NOMO-1 (cell line): ENCODE measurements around the gene FYN.
A peak's percentile ranks its signal among the peaks of the same experiment; 100 is the strongest.

Experiments used
- DNase-seq, 2 experiments: peaks; one replicate each; lab custom pipeline; 2025; ENCODE audit not compliant: unreplicated experiment in 2 of 2; lab: John Stamatoyannopoulos, UW

The FYN gene

GRCh38 chr6:111809766-111810165, 63.5 kb downstream of the FYN start:
- DNase-seq: no peak

DNA sequence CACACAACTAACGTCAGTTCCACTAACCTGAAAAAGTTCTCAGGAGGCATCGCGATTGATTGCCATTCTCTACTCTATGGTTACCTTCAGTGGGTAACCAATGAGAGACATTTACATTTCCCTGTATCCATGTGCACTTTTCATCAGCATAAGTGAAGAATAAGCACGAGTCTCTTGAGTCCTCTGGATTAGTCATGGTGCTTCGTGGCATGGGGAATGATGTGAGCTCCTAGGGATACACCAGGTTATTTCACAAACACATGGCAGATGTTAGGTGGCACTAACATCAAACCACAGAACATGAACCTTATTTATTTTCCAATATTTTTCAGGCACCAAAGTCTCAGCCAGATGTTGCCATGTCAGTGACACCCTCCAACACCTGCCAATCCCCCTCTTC, 64.0 kb downstream of the FYN start:
- no peak for DNase-seq

DNA sequence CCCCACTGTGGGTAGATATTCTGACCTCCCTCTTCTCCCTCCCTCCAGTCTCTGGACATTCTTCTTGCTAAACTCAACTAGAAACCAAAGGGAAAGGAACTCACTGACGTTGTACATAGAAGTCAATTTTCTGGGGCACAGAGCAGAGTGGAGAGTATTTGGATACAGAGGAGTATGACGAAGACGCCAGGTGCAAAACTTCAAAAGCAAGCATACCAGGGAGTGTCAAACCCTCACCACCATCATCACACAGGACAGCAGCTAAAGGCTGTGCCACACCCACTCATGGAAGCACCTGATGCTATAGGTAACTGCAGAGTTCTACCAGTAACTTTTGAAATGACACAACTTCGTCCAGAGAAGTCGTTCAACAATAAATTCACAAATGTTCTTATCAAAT, 64.8 kb downstream of the FYN start:
- no peak for DNase-seq

DNA sequence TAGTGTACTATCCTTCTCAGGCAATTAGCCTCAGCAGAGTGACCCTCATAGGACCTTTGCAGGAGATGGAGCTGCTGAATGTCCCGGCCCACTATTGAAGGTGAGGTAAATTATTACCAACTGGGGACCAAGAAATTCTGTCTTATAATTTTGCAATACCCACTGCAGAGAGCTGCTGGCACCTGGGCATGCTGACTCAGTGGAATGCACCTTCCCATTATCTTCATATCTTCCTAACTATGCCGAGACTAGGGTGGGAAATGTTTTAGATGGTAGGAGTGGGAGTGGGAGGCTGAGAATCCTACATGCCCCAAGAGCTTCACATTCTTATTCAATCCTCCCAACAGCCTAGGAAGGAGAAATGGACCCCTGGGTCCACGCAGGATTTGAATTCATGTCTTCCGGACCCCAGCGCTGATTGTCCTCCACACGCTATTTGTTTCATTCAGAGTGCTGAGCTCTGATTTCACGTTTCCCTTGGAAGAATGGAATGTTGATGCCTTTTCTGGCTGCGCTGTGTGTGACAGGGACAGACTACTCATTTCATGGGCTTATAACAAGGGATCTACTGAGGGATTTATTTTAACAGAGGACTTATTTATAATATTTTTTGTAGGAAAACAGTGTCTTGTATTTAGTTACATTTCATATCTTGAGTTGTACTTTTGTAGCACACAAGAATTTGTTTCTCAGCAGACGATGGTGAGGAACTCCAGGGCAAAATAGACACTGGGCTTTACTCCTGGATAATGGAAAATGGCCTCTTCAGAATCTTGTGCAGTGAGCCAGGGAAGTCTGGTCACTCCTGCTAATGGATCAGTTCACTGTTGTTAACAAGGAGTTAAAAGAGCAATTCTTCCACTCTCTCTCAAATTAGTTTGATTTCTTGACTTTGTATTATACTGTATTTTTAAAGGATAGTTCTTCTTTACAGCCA, 66.4 kb downstream of the FYN start:
- no peak for DNase-seq

DNA sequence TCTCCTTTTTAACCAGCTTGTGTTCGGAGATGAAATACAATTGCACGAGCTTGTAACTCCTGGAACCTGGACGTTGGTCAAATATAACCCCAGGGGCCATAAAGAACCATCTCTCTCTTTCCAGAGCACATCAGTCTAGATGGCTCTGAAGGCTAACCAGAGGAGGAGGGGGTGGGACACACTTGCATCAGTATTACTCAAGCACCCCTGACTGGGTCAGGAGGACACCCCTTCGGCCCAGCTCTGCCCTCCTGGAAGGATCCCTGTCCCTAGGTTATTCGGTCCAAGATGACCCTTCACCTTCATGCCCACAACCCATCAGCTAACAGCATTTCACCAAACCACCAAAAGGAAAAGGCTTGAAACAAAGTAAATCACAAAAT, 67.1 kb downstream of the FYN start:
- no peak for DNase-seq

GRCh38 chr6:111805511-111806164, 67.6 kb downstream of the FYN start:
- no peak for DNase-seq

- DNase-seq: peak in 1 of 2 experiments; percentile 3
Measured at GRCh38 chr6:111804627-111805235, 68.5 kb downstream of the FYN start.

DNA sequence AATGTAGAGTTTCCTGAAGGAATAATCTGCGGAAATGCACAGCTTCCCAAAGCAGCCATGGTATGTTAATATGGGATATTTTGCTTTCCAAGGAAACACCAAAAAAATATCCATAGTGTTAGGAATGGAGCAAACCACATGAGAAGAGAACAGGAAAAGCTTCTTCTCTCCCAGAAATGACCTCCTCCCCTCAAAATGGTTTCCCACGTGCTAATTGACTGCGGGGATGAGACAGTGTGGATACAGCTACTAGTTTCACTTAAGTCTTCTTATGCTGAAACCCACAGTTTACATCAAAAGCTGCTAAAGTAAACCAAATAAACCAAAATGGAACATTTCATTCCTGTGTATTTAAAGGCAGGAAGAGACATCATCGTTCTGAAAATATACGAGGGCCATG, 69.4 kb downstream of the FYN start:
- no peak for DNase-seq

DNA sequence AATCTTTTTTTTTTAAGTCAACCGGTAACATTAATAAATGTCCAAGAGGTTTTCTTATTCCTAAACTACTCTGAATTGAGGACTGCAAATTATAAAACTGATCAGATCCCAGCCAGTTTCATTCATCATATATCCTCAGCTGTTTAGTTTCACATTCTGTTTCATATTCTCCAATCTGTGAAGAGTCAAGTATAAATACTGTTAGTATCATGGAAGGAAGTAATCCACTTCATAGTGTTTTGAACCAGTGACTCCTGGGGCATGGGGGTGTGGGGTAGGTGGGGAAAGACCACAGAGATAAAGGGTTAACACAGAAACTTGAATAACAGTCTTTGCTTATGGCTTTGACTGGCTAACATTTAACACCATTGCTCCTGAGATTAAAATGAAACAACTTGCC, 69.9 kb downstream of the FYN start:
- DNase-seq: no peak

DNA sequence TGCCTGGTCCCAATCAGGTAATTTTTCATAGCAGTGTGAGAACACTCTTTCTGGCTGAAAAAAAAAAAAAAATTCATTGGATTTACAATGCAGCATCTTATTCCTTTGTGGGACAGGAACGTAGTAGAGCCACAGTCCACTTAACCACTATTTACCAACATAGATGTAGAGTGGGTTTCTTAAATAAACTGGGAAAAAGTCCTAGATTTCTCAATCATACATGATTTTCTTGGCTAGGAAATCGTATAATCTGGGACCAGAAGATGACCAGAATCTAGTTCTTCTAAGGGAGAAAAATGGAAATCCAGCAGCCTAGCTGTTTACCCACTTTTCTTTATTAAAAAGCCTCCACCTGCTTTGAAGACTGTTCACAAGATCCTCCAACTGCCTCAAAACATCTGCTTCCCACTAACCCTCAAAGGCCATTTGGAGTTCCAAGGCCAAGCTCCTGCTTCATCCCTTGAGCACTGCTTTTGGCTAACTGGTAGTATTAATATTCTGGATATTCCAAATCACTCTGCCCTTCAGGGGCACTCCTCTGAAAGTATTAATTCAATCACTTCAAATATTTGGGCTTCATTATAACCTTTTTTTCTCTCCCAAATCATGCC, 70.4 kb downstream of the FYN start:
- DNase-seq: no peak

DNA sequence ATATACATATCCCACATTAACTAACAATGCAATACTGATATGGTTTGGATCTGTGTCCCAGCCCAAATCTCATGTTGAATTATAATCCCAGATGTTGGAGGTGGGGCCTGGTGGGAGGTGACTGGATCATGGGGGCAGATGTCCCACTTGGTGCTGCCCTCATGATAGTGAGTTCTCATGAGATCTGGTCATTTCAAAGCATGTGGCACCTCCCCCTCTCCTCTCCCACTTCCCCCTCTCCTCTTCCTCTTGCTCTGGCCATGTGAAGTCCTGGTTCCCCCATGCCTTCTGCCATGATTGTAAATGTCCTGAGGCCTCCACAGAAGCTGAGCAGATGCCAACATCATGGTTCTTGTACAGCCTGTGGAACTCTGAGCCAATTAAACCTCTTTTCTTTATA, 71.2 kb downstream of the FYN start:
- no peak for DNase-seq

GRCh38 chr6:111800821-111801220, 72.4 kb downstream of the FYN start:
- DNase-seq: no peak

DNA sequence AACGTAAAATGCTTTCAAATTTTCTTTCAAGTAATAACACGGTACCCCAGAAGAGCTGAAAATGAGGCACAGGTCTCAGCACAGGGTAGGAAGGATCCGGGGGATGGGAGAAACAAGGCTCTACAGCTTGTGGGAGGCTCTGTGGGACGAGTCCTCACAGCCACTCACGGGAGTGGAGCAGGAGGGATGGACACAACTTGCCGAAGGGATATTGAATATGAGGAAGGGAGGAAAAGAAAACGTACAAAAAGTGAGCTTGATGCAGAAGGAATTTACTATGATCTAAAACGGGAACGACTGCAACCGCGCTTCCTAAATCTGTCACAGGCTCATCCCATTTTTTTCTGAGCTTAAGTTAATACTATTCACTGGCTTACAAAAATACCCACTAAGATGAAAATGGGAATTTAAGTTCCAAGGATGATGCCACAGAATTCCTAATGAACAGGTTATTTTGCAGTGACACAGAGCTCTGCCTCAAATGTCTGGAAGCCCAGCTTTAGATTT, 72.9 kb downstream of the FYN start:
- no peak for DNase-seq

GRCh38 chr6:111799576-111800258, 73.5 kb downstream of the FYN start:
- no peak for DNase-seq

- DNase-seq: no peak
Measured at GRCh38 chr6:111798281-111798725, 74.9 kb downstream of the FYN start.

- DNase-seq: no peak
Measured at GRCh38 chr6:111796310-111796918, 76.8 kb downstream of the FYN start.

DNA sequence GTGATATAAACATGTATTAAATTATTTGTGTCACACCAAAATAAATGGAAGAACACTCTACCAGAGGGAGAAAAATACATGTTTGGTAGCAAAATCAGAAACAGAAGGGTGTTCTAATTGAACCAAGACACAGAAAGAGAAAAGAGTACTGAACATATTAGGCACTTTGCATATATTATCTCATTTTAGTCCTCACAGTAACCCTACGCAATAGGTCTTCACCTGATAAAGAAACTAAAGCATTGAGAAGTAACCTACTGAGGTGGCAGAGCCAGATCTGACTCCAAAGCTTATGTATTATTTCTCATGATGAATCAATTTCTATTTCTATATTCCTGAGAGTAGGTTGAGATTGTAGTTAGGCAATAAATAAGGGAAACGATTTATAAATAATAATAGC, 77.7 kb downstream of the FYN start:
- DNase-seq: no peak

- no peak for DNase-seq
Measured at GRCh38 chr6:111794727-111795452, 78.4 kb downstream of the FYN start.

GRCh38 chr6:111794300-111794699, 79.0 kb downstream of the FYN start:
- no peak for DNase-seq
